GM19193 (cell line): Measurements from ENCODE around the gene TMEM87A.

ENCODE experiments used
- POLR2A ChIP-seq: IDR thresholded peaks from 4 replicates; pipeline ENCODE4 v1.6.1; 2011; ENCODE audit not compliant: insufficient read depth, insufficient read length; ENCODE audit errors: extremely low read depth

The TMEM87A gene

GRCh38 chr15:42276762-42277161, 3.5 kb upstream of the TMEM87A start:
- TF ChIP-seq POLR2A = no peak

- TF ChIP-seq POLR2A = no peak
Measured at GRCh38 chr15:42275780-42276391, 2.7 kb upstream of the TMEM87A start.

GRCh38 chr15:42274702-42274989, 1.4 kb upstream of the TMEM87A start:
- no peak for TF ChIP-seq POLR2A

- TF ChIP-seq POLR2A = no peak
Measured at GRCh38 chr15:42273900-42274701, 868 bp upstream of the TMEM87A start.

- no peak for TF ChIP-seq POLR2A
Measured at GRCh38 chr15:42270996-42271395, 2.2 kb downstream of the TMEM87A start.

- no peak for TF ChIP-seq POLR2A
Measured at GRCh38 chr15:42270551-42270950, 2.7 kb downstream of the TMEM87A start.

- TF ChIP-seq POLR2A = no peak
Measured at GRCh38 chr15:42267286-42267685, 5.9 kb downstream of the TMEM87A start.

GRCh38 chr15:42264795-42265194, 8.4 kb downstream of the TMEM87A start:
- no peak for TF ChIP-seq POLR2A

GRCh38 chr15:42253300-42253699, 19.9 kb downstream of the TMEM87A start:
- TF ChIP-seq POLR2A = no peak

- TF ChIP-seq POLR2A = no peak
Measured at GRCh38 chr15:42240823-42241222, 32.4 kb downstream of the TMEM87A start.

- no peak for TF ChIP-seq POLR2A
Measured at GRCh38 chr15:42239528-42240182, 33.6 kb downstream of the TMEM87A start.

GRCh38 chr15:42233107-42233506, 40.1 kb downstream of the TMEM87A start:
- no peak for TF ChIP-seq POLR2A

GRCh38 chr15:42232606-42233005, 40.6 kb downstream of the TMEM87A start:
- no peak for TF ChIP-seq POLR2A

GRCh38 chr15:42231088-42231487, 42.1 kb downstream of the TMEM87A start:
- no peak for TF ChIP-seq POLR2A

- no peak for TF ChIP-seq POLR2A
Measured at GRCh38 chr15:42228036-42228435, 45.2 kb downstream of the TMEM87A start.

- no peak for TF ChIP-seq POLR2A
Measured at GRCh38 chr15:42226648-42227047, 46.6 kb downstream of the TMEM87A start.
